Fibroblast of skin of right quadriceps (primary cell): ENCODE results near the gene DPY19L3.
"Not testable (repeated sequence)": the region's sequence is repeated elsewhere in the genome, so short reads cannot be mapped to it uniquely, and the experiment has no call there.

Experiments used
- DNase-seq: peaks from one replicate; pipeline ENCODE4 v3.0.0-alpha.2; 2013

The DPY19L3 gene

GRCh38 chr19:32450217-32450616 lies 44.6 kb downstream of the DPY19L3 start:
- no peak for DNase-seq

GRCh38 chr19:32453736-32454135 lies 48.2 kb downstream of the DPY19L3 start:
- no peak for DNase-seq

DNA sequence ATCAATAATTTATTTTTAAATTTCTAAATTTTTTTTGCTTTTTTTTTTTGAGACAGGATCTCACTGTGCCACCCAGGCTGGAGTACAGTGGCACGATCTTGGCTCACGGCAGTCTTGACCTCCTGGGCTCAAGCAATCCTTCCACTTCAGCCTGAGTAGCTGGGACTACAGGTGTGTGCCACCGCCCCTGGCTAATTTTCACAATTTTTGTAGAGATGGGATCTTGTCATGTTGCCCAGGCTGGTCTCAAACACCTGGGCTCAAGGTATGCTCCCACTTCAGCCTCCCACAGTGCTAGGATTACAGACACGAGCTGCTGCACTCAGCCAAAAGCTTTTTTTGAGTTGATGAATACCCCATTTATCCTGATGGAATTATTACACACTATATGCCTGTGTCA lies 50.8 kb downstream of the DPY19L3 start:
- no peak for DNase-seq

GRCh38 chr19:32457571-32458158 lies 52.1 kb downstream of the DPY19L3 start:
- no peak for DNase-seq

- DNase-seq, result no peak
Observed at GRCh38 chr19:32458500-32459123, 53.0 kb downstream of the DPY19L3 start.

GRCh38 chr19:32459204-32459865 lies 53.8 kb downstream of the DPY19L3 start:
- no peak for DNase-seq

DNA sequence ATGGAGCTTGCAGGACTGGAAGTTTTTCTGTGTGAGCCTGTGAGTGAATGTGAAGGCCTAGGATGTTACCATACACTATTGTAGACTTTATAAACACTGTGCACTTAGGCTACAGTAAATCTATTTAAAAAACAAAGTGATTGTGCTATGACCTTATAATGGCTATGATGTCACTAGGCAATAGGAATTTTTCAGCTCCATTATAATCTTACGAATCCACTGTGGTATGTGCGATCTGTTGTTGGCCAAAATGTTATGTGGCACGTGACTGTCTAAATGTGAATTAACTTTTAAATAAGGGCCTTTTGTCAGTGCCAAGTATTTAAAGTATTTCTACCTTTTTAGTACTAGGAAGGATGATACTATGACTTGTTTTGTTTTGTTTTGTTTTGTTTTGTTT lies 54.9 kb downstream of the DPY19L3 start:
- no peak for DNase-seq

DNA sequence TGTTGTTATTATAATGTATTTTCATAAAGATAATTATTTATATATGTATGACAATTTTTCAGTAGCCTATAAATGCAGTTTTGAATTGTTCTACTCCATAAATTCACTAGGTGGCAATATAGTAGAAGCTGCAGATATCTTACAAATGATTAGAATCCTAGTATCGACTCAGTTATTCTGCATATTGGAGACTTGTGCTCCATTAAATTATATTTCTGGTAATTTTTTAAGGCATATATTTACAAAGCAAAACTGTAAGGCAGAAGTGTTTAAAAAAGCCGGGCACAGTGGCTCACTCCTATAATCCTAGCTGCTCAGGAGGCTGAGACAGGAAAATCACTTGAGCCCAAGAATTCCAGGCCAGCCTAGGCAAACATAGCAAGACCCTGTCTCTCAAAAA lies 58.7 kb downstream of the DPY19L3 start:
- no peak for DNase-seq

DNA sequence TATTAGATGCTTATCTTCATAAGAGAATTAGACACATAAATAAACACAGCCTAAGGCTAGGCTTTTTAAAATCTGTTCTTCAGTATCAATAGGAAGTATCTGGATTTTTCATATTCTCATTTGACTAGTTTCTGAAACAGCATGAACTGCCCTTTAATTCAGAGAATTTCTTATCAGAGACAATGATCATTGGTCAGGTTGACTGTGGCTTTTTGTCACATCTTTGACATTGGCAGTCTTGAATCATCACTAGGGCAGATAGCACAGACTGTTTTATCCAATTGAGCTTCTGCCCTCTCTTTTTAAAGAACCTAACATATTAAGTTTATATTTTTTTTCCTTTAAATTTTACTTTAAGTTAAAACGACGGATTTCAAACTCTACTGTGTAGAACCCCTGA lies 59.6 kb downstream of the DPY19L3 start:
- no peak for DNase-seq

- no peak for DNase-seq
Observed at GRCh38 chr19:32469795-32470194, 64.2 kb downstream of the DPY19L3 start.

DNA sequence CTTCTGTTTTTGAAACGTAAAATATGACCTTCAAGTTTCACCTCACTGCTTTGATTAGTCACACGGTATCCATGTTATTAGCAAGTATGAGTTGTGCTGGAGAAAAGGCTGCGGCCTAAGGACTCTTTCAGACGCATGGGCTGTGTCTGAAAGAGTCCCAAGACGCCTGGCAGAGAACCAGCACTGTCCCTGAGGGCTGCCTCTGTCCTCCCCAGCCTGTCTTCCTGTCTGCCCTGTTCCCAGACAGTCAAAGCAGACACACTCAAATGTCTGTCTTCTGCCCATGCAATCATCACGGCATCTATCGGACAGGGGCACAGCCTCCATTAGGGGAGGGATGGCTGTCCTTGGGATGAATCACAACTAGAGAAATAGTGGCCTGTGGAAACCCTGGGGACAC lies 65.5 kb downstream of the DPY19L3 start:
- DNase-seq, result no peak

DNA sequence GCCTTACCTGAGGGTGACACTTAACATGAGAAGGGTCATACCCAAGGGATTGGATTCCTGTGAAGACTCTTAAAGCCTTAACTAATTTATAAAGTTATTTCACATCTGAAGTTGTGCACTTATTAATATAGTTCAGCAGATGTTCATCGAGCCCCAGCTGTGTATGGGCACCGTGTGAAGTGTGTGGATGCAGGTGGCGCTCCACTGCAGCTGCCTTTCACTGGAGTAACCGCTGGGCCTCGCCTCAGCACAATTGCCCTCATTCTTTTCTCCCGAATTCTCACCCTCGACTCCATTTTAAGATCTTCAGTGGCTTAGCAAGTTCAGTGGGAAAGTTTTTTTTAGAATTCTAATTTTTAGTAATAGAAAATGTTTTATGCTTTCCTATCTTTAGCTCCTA lies 66.2 kb downstream of the DPY19L3 start:
- DNase-seq, result no peak

- DNase-seq, result no peak
Observed at GRCh38 chr19:32475141-32476031, 69.8 kb downstream of the DPY19L3 start.

GRCh38 chr19:32476032-32476350 lies 70.4 kb downstream of the DPY19L3 start:
- no peak for DNase-seq

DNA sequence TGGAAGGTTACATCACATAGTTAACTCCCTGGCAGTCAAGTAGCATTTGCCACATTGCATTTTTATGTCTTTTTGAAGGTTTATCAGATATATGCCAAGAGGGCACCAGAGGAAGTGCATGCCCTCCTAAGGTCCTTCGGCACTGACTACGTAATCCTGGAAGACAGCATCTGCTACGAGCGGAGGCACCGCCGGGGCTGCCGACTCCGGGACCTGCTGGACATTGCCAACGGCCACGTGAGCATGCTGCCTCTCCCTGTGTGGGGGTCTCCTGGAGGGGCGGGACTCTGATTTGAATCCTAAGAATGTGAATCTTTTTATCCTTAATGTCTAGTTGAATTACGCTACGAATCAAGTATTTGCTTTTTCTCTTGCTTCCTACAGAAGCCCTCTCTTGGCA lies 74.8 kb downstream of the DPY19L3 start:
- DNase-seq, result no peak

DNA sequence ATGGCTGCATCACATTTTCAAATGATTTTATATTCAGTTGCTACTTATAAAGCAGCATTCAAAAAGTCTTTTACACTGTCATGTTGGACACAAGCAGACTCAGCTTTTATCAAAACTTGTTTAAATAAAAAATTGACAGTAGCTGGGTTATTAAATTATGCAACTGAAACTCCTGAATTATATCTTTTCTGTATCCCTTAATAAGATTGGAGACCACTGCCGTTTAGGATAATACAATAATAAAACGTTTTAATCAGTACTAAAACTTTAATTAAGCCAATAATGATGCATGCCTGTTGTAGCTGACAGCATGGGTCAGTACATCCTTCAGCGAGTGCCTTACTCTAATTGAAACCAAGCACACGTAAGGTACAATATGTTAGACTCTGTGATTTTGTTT lies 78.0 kb downstream of the DPY19L3 start:
- DNase-seq, result no peak

- DNase-seq, result no peak
Observed at GRCh38 chr19:32489971-32490370, 84.4 kb downstream of the DPY19L3 start.

- no peak for DNase-seq
Observed at GRCh38 chr19:32497391-32497790, 91.8 kb downstream of the DPY19L3 start.

DNA sequence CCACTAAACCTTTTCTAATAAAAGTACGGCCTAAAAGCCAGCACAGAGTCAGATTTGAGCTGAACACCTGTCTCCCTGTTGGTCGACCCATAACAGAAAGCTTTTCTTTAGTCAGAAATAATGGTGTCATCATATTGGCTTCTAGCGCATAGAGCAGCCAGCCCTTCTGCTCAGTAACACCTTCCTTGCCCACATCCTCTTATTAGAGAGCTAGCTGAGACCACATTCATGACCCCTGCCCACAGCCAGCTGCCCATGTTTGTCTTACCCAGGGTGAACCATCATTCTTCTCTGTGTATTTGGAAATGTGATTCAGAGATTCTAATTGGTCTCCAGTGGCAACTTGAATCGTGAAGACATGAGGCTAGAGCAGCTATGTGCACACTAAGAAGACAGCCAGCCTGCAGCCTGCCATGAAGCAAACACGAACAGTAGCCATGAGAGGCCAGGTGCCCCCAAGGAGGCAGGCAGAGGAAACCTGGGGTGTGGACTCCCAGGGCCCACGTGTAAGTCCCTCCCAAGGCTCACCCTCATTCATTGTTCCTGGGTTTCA lies 93.2 kb downstream of the DPY19L3 start:
- DNase-seq, result no peak

DNA sequence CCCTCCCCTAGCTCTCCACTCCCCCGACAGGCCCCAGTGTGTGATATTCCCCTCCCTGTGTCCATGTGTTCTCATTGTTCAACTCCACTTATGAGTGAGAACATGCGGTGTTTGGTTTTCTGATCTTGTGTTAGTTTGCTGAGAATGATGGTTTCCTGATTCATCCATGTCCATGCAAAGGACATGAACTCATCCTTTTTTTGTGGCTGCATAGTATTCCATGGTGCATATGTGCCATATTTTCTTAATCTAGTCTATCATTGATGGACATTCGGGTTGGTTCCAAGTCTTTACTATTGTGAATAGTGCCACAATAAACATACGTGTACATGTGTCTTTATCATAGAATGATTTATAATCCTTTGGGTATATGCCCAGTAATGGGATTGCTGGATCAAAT lies 106.9 kb downstream of the DPY19L3 start:
- DNase-seq, result not testable (repeated sequence)

GRCh38 chr19:32519023-32519422 lies 113.5 kb downstream of the DPY19L3 start:
- no peak for DNase-seq

GRCh38 chr19:32522967-32523366 lies 117.4 kb downstream of the DPY19L3 start:
- no peak for DNase-seq

DNA sequence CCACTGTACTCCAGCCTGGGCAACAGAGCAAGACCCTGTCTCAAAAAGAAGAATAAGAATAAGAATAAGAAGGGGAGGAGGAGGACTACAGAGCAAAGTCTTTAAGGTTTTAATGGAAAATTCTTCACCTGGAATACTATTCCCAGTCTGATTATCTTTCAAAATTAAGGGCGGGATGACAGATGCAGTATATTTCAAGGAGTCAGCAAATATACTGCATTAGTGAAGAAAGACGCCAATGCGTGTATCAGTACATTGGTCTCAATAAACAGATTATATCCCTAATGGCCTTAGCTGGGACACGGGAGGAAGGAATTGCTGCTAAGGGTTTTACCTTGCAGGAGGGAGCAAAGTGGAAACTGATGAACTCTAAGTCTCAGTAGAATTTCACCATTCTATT lies 121.3 kb downstream of the DPY19L3 start:
- no peak for DNase-seq
